ENCODE results near the gene ABI2.
A peak's percentile ranks its signal among the peaks of the same experiment; 100 is the strongest.
"Not testable (repeated sequence)": the region's sequence is repeated elsewhere in the genome, so short reads cannot be mapped to it uniquely, and the experiment has no call there.

ABI2 gene

DNA sequence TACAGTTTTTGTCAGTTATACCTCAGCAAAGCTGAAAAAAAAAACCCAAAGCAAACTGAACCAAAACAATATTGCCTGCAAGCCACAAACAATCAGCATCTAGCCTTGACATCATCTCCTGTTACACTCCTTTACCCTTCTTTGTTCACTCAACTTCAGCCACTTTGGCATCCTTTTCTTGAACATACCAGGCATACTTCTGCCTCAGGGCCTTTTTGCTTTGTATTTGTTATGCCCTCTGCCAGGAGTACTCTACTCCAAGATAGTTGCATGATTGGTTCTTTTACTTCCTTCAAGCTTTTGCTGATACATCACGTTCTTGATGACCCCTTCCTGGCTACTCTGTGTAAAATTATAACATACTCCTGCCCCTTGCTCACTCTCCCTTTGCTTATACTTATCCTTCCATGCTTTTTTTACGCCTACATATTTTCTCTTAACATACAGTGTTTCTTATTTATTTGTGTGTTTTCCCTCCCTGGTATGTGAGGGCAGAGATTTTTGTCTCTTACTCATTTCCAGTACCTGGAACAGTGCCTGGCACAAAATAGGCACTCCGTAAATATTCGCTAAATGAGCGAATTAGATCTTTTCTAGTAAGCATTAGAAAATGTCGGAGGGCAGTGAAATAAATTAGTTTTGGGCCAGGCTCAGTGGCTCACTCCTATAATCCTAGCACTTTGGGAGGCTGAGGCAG is 12.7 kb downstream of the ABI2 start:
- no peak overlapping the region for H3K4me3 ChIP-seq (ENCODE audit: low read length)
- TF ChIP-seq, protein P1, sequence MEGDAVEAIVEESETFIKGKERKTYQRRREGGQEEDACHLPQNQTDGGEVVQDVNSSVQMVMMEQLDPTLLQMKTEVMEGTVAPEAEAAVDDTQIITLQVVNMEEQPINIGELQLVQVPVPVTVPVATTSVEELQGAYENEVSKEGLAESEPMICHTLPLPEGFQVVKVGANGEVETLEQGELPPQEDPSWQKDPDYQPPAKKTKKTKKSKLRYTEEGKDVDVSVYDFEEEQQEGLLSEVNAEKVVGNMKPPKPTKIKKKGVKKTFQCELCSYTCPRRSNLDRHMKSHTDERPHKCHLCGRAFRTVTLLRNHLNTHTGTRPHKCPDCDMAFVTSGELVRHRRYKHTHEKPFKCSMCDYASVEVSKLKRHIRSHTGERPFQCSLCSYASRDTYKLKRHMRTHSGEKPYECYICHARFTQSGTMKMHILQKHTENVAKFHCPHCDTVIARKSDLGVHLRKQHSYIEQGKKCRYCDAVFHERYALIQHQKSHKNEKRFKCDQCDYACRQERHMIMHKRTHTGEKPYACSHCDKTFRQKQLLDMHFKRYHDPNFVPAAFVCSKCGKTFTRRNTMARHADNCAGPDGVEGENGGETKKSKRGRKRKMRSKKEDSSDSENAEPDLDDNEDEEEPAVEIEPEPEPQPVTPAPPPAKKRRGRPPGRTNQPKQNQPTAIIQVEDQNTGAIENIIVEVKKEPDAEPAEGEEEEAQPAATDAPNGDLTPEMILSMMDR (conservative IDR thresholded peaks at IDR 0.05; ENCODE audit: low read depth, low read length), result no peak
- peak; percentile 54 for DNase-seq (ENCODE audit: low read depth)

DNA sequence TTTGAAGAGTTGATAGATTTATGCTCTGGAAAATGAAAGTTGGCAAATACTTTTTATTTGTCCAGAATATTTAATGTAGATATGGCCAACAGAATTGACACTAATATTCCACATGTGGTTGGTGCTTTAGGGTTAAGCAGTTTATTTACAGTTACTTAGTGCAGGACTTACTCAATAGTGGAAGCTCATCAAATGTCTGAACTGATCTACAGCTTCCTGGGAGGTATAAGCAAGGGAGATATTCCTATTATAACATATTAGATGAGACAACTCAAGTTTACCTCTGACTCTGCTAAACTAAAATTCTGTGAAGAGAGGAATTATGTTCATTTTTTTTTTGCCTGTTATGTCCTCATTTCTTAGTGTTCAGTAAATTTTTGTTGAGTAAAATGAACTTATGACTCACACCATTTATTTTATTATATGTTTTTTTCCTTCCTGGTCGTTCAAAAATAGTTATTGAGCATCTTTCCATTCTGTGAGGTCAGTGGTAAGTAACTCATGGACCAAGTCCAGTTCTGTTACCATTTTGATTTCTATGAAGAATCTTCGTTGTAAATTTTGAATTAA is 13.6 kb downstream of the ABI2 start:
- H3K4me3 ChIP-seq (ENCODE audit: low read length), result no peak overlapping the region
- TF ChIP-seq, protein P1 (conservative IDR thresholded peaks at IDR 0.05; ENCODE audit: low read depth, low read length), result no peak
- no peak for DNase-seq (ENCODE audit: low read depth)

DNA sequence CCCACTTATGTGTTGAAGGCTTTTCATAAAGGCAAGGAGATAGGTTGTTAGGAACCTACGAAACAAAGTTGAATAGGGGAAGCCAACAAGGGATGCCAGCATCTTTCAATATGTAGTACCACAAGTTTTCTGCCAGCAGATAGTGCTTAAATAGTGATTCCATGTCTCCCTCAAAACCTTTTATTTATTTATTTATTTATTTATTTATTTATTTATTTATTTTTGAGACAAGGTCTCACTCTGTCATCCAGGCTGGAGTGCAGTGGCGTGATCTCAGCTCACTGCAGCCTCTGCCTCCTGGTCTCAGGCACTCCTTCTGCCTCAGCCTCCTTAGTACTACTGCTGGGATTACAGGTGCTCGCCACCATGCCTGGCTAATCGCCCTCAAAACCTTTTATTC is 14.2 kb downstream of the ABI2 start:
- not testable (repeated sequence) for DNase-seq (ENCODE audit: low read depth); H3K4me3 ChIP-seq (ENCODE audit: low read length)

DNA sequence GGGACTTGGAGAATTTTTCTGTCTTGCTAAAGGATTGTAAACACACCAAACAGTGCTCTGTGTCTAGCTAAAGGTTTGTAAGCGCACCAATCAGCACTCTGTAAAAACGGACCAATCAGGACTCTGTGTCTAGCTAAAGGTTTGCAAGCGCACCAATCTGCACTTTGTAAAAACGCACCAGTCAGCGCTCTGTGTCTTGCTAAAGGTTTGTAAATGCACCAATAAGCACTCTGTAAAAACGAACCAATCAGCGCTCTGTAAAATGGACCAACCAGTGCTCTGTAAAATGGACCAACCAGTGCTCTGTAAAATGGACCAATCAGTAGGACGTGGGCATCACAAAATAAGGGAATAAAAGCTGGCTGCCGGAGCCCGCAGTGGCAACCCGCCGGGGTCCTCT is 16.5 kb downstream of the ABI2 start:
- TF ChIP-seq, protein P1 (conservative IDR thresholded peaks at IDR 0.05; ENCODE audit: low read depth, low read length), result no peak
- no peak overlapping the region for H3K4me3 ChIP-seq (ENCODE audit: low read length)
- no peak for DNase-seq (ENCODE audit: low read depth)

DNA sequence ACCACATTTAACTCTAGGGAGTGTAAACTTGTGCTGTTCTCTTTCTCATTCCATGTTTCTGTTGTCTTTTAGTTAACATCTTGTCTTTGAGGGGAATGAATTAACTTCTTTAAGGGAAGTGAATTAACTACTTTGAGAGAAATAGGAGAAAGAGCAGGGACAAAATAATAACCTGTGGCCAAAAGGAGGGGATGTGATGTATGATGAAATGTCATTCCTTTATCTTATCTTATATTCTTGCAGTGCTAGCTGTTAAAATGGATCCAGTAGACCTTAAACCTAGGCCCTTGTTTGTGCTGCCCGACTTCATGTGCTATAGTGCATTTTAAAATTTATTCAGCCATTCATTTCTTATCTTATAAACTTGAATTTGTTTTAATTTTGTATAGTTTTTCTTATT is 18.4 kb downstream of the ABI2 start:
- TF ChIP-seq, protein P1 (conservative IDR thresholded peaks at IDR 0.05; ENCODE audit: low read depth, low read length), result no peak
- H3K4me3 ChIP-seq (ENCODE audit: low read length), result no peak overlapping the region
- no peak for DNase-seq (ENCODE audit: low read depth)

DNA sequence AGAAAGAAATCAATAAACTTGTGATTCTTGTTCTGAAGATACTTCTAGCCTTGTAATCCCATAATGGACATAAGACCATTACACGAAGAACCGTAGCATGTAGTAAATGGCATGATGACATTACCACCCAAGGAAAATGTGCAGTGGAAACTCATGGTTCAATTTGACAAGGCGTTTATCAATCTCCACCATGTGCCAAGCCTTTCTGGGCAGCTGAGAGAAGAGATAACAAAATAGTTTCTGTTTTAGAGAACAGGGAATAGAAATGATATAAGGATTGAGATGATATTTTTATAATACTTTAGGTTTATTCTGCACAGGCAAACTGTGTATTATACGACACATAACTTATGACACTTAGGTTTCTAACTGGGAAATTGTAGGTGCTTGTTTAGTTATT is 19.2 kb downstream of the ABI2 start:
- TF ChIP-seq, protein P1 (conservative IDR thresholded peaks at IDR 0.05; ENCODE audit: low read depth, low read length), result no peak
- H3K4me3 ChIP-seq (ENCODE audit: low read length), result no peak overlapping the region
- no peak for DNase-seq (ENCODE audit: low read depth)

DNA sequence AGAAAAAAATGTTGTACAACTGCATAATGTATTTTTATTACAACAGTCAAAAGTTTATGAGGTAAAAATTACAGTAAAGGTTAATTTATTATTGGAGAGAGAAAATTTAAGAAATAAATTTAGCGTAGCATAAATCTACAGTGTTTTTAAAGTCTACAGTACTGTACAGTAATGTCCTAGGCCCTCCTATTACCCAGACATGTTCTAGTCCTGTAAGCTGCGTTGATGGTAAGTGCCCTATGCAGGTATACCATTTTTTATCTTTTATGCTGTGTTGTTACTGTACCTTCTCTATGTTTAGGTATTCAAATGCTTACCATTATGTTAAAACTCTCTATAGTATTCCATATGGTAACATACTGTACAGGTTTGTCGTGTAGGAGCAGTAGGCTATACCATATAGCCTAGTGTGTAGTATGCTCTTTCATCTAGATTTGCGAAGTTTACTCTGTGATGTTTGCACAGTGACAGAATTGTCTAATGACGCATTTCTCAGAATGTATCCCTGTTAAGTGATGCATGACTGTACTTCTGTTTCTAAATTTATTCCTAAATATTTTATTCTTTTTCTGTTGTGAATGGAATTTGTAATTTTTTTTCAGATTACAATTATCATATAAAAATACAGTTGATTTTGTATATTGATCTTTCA is 24.5 kb downstream of the ABI2 start:
- DNase-seq (ENCODE audit: low read depth), result no peak
- TF ChIP-seq, protein P1 (conservative IDR thresholded peaks at IDR 0.05; ENCODE audit: low read depth, low read length), result no peak

More for the DNA sequence above, 24.5 kb downstream of the ABI2 start:
- H3K4me3 ChIP-seq (ENCODE audit: low read length), result no peak overlapping the region

Data from retinal pigment epithelial cell (primary cell).